SK-N-SH (cell line): ENCODE results near the gene NTM. TPM values are rescaled to one million over a fixed set of nuclear protein-coding genes. Genes with fewer than 3 reads are reported as not detected.

Experiments used
- CTCF ChIA-PET: fragments of 300-600, 350-600 bp; formaldehyde crosslinking; extraction: SDS; loops from one replicate; lab custom pipeline; 2021; lab: Yijun Ruan, JAX
- POLR2A ChIA-PET: fragments of 350-600 bp; sonication (Branson Sonifier 250); formaldehyde crosslinking; extraction: SDS; loops from one replicate; lab custom pipeline; 2020; ENCODE audit warnings: antibody characterized with exemption, inconsistent platforms; lab: Yijun Ruan, JAX
- DNase-seq: peaks from one replicate; pipeline ENCODE4 v3.0.0; 2012
- H2AFZ ChIP-seq: fragments of 200-600 bp; sonication (generic); 2 replicates; pipeline ENCODE4 v1.8.1; 2016; ENCODE audit warnings: antibody characterized with exemption, mild to moderate bottlenecking, low read depth
- H3F3A ChIP-seq: fragments of 200-600 bp; sonication (generic); replicated peaks from 2 replicates; pipeline ENCODE3; 2016; ENCODE audit warnings: antibody characterized with exemption, mild to moderate bottlenecking; ENCODE audit not compliant: insufficient read depth
- H3K27ac ChIP-seq, 2 experiments: fragments of 200-500 bp in 1 of 2; fragments of 200-600 bp in 1 of 2; sonication (Bioruptor generic) in 1 of 2; sonication (generic), shearing (Covaris generic) in 1 of 2; 2 replicates each; pipeline versions ENCODE4 v1.5.1 to v1.6.1; 2014 to 2016; ENCODE audit warnings: low read depth in 2 of 2, inconsistent platforms in 1 of 2, low read length in 1 of 2, mild to moderate bottlenecking in 1 of 2, mixed read lengths in 1 of 2
- H3K27me3 ChIP-seq: fragments of 200-600 bp; sonication (generic), shearing (Covaris generic); 2 replicates; pipeline ENCODE4 v1.6.1; 2016; ENCODE audit warnings: mixed run types; ENCODE audit not compliant: insufficient read depth
- H3K36me3 ChIP-seq, 2 experiments: fragments of 200-500 bp in 1 of 2; fragments of 200-600 bp in 1 of 2; sonication (Bioruptor generic) in 1 of 2; sonication (generic) in 1 of 2; replicated peaks in 1 of 2; 2 replicates each; pipeline versions ENCODE3 to v1.5.1; 2014 to 2016; ENCODE audit warnings: low read length in 1 of 2, mild to moderate bottlenecking in 1 of 2; ENCODE audit not compliant: insufficient read depth in 2 of 2, control insufficient read depth in 1 of 2
- H3K4me1 ChIP-seq, 2 experiments: fragments of 200-500 bp in 1 of 2; fragments of 200-600 bp in 1 of 2; sonication (Bioruptor generic) in 1 of 2; sonication (generic), shearing (Covaris generic) in 1 of 2; 2 replicates each; pipeline versions ENCODE4 v1.5.1 to v1.6.1; 2014 to 2016; ENCODE audit warnings: low read depth in 1 of 2, low read length in 1 of 2, mixed run types in 1 of 2; ENCODE audit not compliant: insufficient read depth in 2 of 2, control insufficient read depth in 1 of 2
- H3K4me2 ChIP-seq: fragments of 200-600 bp; sonication (generic), shearing (Covaris generic); 2 replicates; pipeline ENCODE4 v1.6.1; 2017; ENCODE audit warnings: mixed run types
- H3K4me3 ChIP-seq, 2 experiments: fragments of 200-500 bp in 1 of 2; fragments of 200-600 bp in 1 of 2; sonication (Bioruptor generic) in 1 of 2; sonication (generic), shearing (Covaris generic) in 1 of 2; 2 replicates each; pipeline versions ENCODE4 v1.5.1 to v1.8.1; 2014 to 2016; ENCODE audit warnings: low read depth in 2 of 2, inconsistent platforms in 1 of 2, low read length in 1 of 2, mild to moderate bottlenecking in 1 of 2, mixed read lengths in 1 of 2, moderate library complexity in 1 of 2
- H3K79me2 ChIP-seq: fragments of 200-600 bp; sonication (generic); 2 replicates; pipeline ENCODE4 v1.8.1; 2017; ENCODE audit warnings: mild to moderate bottlenecking; ENCODE audit not compliant: insufficient read depth
- H3K9ac ChIP-seq: fragments of 200-600 bp; sonication (generic); 2 replicates; pipeline ENCODE4 v1.6.1; 2017; ENCODE audit warnings: mixed run types
- H3K9me2 ChIP-seq: fragments of 200-600 bp; sonication (generic); 2 replicates; pipeline ENCODE4 v1.6.1; 2017; ENCODE audit warnings: mixed run types
- H3K9me3 ChIP-seq: fragments of 200-600 bp; sonication (generic); 2 replicates; pipeline ENCODE4 v1.6.1; 2017; ENCODE audit warnings: mixed run types, mild to moderate bottlenecking, moderate library complexity
- H4K20me1 ChIP-seq: fragments of 200-600 bp; sonication (generic); 2 replicates; pipeline ENCODE4 v1.6.1; 2017; ENCODE audit warnings: mild to moderate bottlenecking, mixed run types; ENCODE audit not compliant: insufficient read depth
- ELF1 ChIP-seq: IDR thresholded peaks from 2 replicates; pipeline ENCODE4 v1.4.0; 2012
- EP300 ChIP-seq, 2 experiments: IDR thresholded peaks; 2 replicates each; pipeline versions ENCODE4 v1.4.0 to v1.6.1; 2012; ENCODE audit warnings: borderline replicate concordance in 1 of 2, low read depth in 1 of 2, low read length in 1 of 2
- FOXJ3 ChIP-seq: sonication (generic); formaldehyde crosslinking; IDR thresholded peaks from 2 replicates; pipeline ENCODE4 v1.5.1; 2020; ENCODE audit warnings: mild to moderate bottlenecking, missing genetic modification reagents
- GATA2 ChIP-seq: sonication (generic); formaldehyde crosslinking; IDR thresholded peaks from 2 replicates; pipeline ENCODE4 v1.5.0; 2020; ENCODE audit warnings: mild to moderate bottlenecking, missing genetic modification reagents
- MEF2A ChIP-seq: IDR thresholded peaks from 2 replicates; pipeline ENCODE4 v1.4.0; 2012; ENCODE audit warnings: low read depth, borderline replicate concordance
- MXI1 ChIP-seq: IDR thresholded peaks from 2 replicates; pipeline ENCODE4 v1.6.1; 2012; ENCODE audit warnings: mild to moderate bottlenecking, low read depth, low read length, improper control_type of control experiment
- RAD21 ChIP-seq: IDR thresholded peaks from 2 replicates; pipeline ENCODE4 v1.6.1; 2012; ENCODE audit warnings: mild to moderate bottlenecking, low read length
- RCOR1 ChIP-seq: fragments of 150-350 bp; IDR thresholded peaks from 2 replicates; pipeline ENCODE4 v1.6.1; 2017; ENCODE audit warnings: antibody characterized with exemption, low read length
- RXRA ChIP-seq: IDR thresholded peaks from 2 replicates; pipeline ENCODE4 v1.4.0; 2012; ENCODE audit warnings: low read depth, mild to moderate bottlenecking, borderline replicate concordance
- SIN3A ChIP-seq: IDR thresholded peaks from 2 replicates; pipeline ENCODE4 v1.6.1; 2012; ENCODE audit warnings: low read depth, mild to moderate bottlenecking, low read length, moderate library complexity, borderline replicate concordance
- SMC3 ChIP-seq: IDR thresholded peaks from 2 replicates; pipeline ENCODE4 v1.6.1; 2012; ENCODE audit warnings: low read depth, low read length, improper control_type of control experiment
- TEAD4 ChIP-seq: IDR thresholded peaks from 2 replicates; pipeline ENCODE4 v1.4.0; 2012; ENCODE audit warnings: mild to moderate bottlenecking, borderline replicate concordance; ENCODE audit not compliant: insufficient read depth
- WGBS: methylation state at CpG from one replicate; pipeline ENCODE4 v1.1.6; 2017; ENCODE audit warnings: low lambda C conversion rate; 5-methylcytosine and 5-hydroxymethylcytosine counted together
- polyA plus RNA-seq, 3 experiments: library from polyadenylated mRNA; depleted of rRNA; stranded (reverse); fragments of >200 nt; gene quantifications; 2 replicates each; pipeline ENCODE4 v1.2.3, GENCODE V29; 2012
- TF ChIP-seq, protein P1 (sequence below): fragments of 200-600 bp; sonication (generic); IDR thresholded peaks from 2 replicates; pipeline ENCODE4 v1.6.1; 2017; ENCODE audit warnings: antibody characterized with exemption, mild to moderate bottlenecking, moderate library complexity
- TF ChIP-seq, protein P2 (sequence below): IDR thresholded peaks from 2 replicates; pipeline ENCODE4 v1.4.0; 2012; ENCODE audit warnings: low read depth, borderline replicate concordance
- TF ChIP-seq, protein P3 (sequence below): IDR thresholded peaks from 2 replicates; pipeline ENCODE4 v1.4.0; 2012; ENCODE audit warnings: low read depth, borderline replicate concordance
- TF ChIP-seq, protein P4 (sequence below): fragments of 150-350 bp; IDR thresholded peaks from 2 replicates; pipeline ENCODE4 v1.6.1; 2017; ENCODE audit warnings: antibody characterized with exemption, low read length, low read depth, borderline replicate concordance

The NTM gene
- polyA plus RNA-seq, 1 of the 3 experiments (the other 2 are of a cell fraction) = 20.0 TPM

DNA sequence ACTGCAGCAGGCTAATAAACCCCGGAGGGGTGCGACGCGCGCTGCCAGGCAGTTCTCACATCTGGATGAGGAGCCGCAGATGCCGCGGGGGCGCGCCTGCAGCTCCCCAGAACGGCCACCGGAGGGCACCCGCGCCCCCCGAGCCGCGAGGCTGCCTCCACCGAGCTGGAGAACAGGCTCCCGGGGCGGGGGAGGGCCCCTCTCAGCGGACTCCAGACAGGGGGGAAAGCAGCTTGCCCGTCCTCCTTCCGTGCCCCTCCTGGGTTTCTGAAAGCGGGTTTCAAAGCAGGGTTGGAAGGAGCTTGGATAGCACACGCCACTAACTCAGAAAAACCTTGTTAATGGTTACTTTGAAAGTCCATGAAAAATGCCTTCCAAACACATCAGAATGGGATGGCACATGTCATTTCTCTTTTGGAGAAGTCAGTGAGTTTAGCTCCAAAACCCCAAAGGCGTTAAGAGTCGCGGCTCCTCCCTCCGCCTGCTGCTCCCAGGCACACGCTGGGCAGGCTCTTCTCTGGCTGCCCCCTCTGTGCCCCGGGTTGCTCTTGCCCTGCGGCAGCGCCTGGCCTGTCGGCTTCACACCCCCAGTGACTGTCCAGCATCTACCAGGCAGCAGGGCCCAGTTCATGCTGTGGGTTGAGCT, 317.8 kb downstream of the NTM start:
- Histone ChIP-seq H3K9me2 (no peaks in the 10 kb centered on the region), H3F3A (peaks cover 12% of the 10 kb centered on the region), H3K36me3 (no peaks in the 10 kb centered on the region), H3K4me1 (peaks cover 0 to 12% of the 10 kb centered on the region in 2 experiments; a peak in 2 of 4 replicates), H3K27me3 (peaks cover 5% of the 10 kb centered on the region; the same call in 1 of the 2 replicates), H2AFZ (peak overlapping the region; percentile 84; the same call in 1 of the 2 replicates), H3K9me3 (no peaks in the 10 kb centered on the region), H3K4me3 (peak overlapping the region; percentile 4 to 48; a peak in 2 of 4 replicates), H3K9ac (no peak overlapping the region), H3K79me2 (no peaks in the 10 kb centered on the region), H4K20me1 (no peaks in the 10 kb centered on the region), H3K27ac (no peak overlapping the region), H3K4me2 (peak overlapping the region; percentile 71)
- 19% methylated on average over 12 of the region's 34 CpGs for WGBS
- TF ChIP-seq SMC3 (peak; percentile 60), SIN3A (no peak), RAD21 (peak; percentile 66), ELF1 (no peak)
- TF ChIP-seq, protein P1, sequence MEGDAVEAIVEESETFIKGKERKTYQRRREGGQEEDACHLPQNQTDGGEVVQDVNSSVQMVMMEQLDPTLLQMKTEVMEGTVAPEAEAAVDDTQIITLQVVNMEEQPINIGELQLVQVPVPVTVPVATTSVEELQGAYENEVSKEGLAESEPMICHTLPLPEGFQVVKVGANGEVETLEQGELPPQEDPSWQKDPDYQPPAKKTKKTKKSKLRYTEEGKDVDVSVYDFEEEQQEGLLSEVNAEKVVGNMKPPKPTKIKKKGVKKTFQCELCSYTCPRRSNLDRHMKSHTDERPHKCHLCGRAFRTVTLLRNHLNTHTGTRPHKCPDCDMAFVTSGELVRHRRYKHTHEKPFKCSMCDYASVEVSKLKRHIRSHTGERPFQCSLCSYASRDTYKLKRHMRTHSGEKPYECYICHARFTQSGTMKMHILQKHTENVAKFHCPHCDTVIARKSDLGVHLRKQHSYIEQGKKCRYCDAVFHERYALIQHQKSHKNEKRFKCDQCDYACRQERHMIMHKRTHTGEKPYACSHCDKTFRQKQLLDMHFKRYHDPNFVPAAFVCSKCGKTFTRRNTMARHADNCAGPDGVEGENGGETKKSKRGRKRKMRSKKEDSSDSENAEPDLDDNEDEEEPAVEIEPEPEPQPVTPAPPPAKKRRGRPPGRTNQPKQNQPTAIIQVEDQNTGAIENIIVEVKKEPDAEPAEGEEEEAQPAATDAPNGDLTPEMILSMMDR = peak; percentile 88
- ChIA-PET CTCF (interaction anchor here (0.7 to 3.4 kb wide), 31 partner anchors 8 to 1376 kb away, joined by 3 to 26 read pairs (median 4); partner anchors contain the start of gene SNX19), POLR2A (no interaction called here)
- DNase-seq = peak; percentile 96

DNA sequence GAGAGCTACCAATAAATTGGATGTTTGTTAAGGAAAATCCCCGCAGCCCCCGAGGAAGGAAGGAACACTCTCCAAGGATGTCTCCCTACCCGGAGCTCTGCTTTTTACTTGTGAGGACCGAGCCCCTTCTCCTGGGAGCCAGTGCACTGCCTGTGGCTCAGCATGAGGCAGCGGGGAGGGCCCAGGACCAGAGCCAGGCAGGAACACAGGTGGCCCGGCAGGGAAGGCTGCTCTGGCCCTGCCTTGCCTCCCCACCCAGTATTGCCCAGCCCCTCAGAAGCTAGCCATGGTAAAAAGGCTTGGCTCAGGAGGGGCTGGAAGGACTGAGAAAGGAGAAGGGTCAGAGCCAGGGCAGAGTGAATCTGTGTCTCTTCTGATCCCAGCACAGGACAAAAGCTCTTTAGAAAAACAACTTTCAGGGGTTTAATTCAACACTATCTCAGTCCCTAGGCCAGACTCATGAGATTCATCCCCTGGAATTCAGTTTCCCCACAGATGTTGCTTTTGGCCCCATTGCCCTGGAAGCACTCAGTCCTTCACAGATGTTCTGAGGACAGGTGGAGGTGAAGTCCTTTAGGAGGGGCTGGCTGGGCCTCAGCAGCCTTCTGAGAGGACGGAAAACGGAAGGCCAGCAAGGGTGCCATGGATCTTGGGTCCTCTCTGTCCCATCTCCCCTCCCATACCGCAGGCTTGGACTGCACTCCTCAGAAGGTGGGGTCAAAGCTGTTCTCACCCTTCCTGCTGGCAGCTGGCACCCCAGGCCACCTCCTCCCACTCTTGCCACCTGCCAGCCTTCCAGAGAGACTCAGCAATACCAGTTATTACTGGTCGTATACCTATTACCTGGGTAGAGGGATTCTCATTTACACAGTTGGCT, 318.9 kb downstream of the NTM start:
- WGBS = 81% methylated on average over 10 of the region's 10 CpGs
- Histone ChIP-seq H3K4me1 (peaks cover 0 to 12% of the 10 kb centered on the region in 2 experiments; a peak in 2 of 4 replicates), H3K27me3 (peaks cover 5% of the 10 kb centered on the region; the same call in 1 of the 2 replicates), H3K4me2 (no peak overlapping the region), H2AFZ (no peak overlapping the region), H3K4me3 (no peak overlapping the region), H3K36me3 (no peaks in the 10 kb centered on the region), H4K20me1 (no peaks in the 10 kb centered on the region), H3K79me2 (no peaks in the 10 kb centered on the region), H3K27ac (no peak overlapping the region), H3K9me2 (no peaks in the 10 kb centered on the region), H3K9ac (no peak overlapping the region), H3F3A (peaks cover 12% of the 10 kb centered on the region), H3K9me3 (no peaks in the 10 kb centered on the region)
- ChIA-PET CTCF (interaction anchor here (0.6 to 3.4 kb wide), 19 partner anchors 7 to 1375 kb away, joined by 3 to 26 read pairs (median 4); no protein-coding TSS in a partner anchor), POLR2A (no interaction called here)
- DNase-seq = no peak
- TF ChIP-seq, protein P1 = no peak
- no peak for TF ChIP-seq RXRA
- no peak for TF ChIP-seq FOXJ3 (CRISPR knock-in tag)
- TF ChIP-seq RCOR1 = no peak
- TF ChIP-seq, protein P2, sequence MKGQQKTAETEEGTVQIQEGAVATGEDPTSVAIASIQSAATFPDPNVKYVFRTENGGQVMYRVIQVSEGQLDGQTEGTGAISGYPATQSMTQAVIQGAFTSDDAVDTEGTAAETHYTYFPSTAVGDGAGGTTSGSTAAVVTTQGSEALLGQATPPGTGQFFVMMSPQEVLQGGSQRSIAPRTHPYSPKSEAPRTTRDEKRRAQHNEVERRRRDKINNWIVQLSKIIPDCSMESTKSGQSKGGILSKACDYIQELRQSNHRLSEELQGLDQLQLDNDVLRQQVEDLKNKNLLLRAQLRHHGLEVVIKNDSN = no peak
- TF ChIP-seq SMC3 = no peak
- no peak for TF ChIP-seq MXI1
- no peak for TF ChIP-seq EP300 (IDR thresholded peaks at IDR 0.05; ENCODE audit: borderline replicate concordance in 1 of 2, low read depth in 1 of 2, low read length in 1 of 2)
- TF ChIP-seq, protein P3, sequence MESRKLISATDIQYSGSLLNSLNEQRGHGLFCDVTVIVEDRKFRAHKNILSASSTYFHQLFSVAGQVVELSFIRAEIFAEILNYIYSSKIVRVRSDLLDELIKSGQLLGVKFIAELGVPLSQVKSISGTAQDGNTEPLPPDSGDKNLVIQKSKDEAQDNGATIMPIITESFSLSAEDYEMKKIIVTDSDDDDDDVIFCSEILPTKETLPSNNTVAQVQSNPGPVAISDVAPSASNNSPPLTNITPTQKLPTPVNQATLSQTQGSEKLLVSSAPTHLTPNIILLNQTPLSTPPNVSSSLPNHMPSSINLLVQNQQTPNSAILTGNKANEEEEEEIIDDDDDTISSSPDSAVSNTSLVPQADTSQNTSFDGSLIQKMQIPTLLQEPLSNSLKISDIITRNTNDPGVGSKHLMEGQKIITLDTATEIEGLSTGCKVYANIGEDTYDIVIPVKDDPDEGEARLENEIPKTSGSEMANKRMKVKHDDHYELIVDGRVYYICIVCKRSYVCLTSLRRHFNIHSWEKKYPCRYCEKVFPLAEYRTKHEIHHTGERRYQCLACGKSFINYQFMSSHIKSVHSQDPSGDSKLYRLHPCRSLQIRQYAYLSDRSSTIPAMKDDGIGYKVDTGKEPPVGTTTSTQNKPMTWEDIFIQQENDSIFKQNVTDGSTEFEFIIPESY = no peak
- TF ChIP-seq GATA2 (CRISPR knock-in tag) = no peak
- no peak for TF ChIP-seq MEF2A
- TF ChIP-seq, protein P4, sequence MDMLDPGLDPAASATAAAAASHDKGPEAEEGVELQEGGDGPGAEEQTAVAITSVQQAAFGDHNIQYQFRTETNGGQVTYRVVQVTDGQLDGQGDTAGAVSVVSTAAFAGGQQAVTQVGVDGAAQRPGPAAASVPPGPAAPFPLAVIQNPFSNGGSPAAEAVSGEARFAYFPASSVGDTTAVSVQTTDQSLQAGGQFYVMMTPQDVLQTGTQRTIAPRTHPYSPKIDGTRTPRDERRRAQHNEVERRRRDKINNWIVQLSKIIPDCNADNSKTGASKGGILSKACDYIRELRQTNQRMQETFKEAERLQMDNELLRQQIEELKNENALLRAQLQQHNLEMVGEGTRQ = no peak
- no peak for TF ChIP-seq TEAD4
